Liver (tissue), 3 donors: ENCODE results near the gene CAPN2.

Experiments
- CTCF ChIP-seq: fragments of 150-350 bp; IDR thresholded peaks from 2 replicates; pipeline ENCODE4 v1.5.1; 2017; ENCODE audit warnings: improper control_type of control experiment, low read depth, low read length; ENCODE audit not compliant: missing input control
- MAX ChIP-seq: IDR thresholded peaks from 2 replicates; pipeline ENCODE4 v1.6.1; 2016; ENCODE audit warnings: antibody characterized with exemption
- NR2F2 ChIP-seq: IDR thresholded peaks from 2 replicates; pipeline ENCODE4 v1.6.1; 2016; ENCODE audit warnings: antibody characterized with exemption
- TF ChIP-seq, protein P1 (sequence below): IDR thresholded peaks from 2 replicates; pipeline ENCODE4 v1.6.1; 2016; ENCODE audit warnings: antibody characterized with exemption
- donor health status: healthy.
- donor health status: healthy.

- no peak for TF ChIP-seq CTCF
- TF ChIP-seq NR2F2: no peak
- TF ChIP-seq, protein P1, sequence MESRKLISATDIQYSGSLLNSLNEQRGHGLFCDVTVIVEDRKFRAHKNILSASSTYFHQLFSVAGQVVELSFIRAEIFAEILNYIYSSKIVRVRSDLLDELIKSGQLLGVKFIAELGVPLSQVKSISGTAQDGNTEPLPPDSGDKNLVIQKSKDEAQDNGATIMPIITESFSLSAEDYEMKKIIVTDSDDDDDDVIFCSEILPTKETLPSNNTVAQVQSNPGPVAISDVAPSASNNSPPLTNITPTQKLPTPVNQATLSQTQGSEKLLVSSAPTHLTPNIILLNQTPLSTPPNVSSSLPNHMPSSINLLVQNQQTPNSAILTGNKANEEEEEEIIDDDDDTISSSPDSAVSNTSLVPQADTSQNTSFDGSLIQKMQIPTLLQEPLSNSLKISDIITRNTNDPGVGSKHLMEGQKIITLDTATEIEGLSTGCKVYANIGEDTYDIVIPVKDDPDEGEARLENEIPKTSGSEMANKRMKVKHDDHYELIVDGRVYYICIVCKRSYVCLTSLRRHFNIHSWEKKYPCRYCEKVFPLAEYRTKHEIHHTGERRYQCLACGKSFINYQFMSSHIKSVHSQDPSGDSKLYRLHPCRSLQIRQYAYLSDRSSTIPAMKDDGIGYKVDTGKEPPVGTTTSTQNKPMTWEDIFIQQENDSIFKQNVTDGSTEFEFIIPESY: no peak
- TF ChIP-seq MAX: no peak
These were observed 1.4 kb downstream of the CAPN2 start for GRCh38 chr1:223713546-223714420.
